AG04449 (cell line): Measurements from ENCODE around the gene FCRLB.

Source experiments
- CTCF ChIA-PET: fragments of 350-600 bp; formaldehyde crosslinking; extraction: SDS; loops from one replicate; lab custom pipeline; 2021; ENCODE audit warnings: antibody characterized with exemption; lab: Yijun Ruan, JAX
- POLR2A ChIA-PET: fragments of 400-600, 350-600 bp; formaldehyde crosslinking; extraction: SDS; loops from one replicate; lab custom pipeline; 2020; ENCODE audit warnings: antibody characterized with exemption, inconsistent platforms; lab: Yijun Ruan, JAX
- DNase-seq: peaks from one replicate; pipeline ENCODE4 v3.0.0-alpha.2; 2010; ENCODE audit warnings: low read depth, low spot score
- H3K4me3 ChIP-seq: 2 replicates; pipeline ENCODE4 v1.5.1; 2011; ENCODE audit warnings: low read depth, mild to moderate bottlenecking, control low read depth, low read length
- CTCF ChIP-seq: IDR thresholded peaks from one replicate; pipeline ENCODE4 v1.5.1; 2011; ENCODE audit warnings: mild to moderate bottlenecking, moderate library complexity, low read length, control low read depth, inconsistent platforms; ENCODE audit not compliant: insufficient read depth; ENCODE audit errors: missing control alignments

FCRLB gene

DNA sequence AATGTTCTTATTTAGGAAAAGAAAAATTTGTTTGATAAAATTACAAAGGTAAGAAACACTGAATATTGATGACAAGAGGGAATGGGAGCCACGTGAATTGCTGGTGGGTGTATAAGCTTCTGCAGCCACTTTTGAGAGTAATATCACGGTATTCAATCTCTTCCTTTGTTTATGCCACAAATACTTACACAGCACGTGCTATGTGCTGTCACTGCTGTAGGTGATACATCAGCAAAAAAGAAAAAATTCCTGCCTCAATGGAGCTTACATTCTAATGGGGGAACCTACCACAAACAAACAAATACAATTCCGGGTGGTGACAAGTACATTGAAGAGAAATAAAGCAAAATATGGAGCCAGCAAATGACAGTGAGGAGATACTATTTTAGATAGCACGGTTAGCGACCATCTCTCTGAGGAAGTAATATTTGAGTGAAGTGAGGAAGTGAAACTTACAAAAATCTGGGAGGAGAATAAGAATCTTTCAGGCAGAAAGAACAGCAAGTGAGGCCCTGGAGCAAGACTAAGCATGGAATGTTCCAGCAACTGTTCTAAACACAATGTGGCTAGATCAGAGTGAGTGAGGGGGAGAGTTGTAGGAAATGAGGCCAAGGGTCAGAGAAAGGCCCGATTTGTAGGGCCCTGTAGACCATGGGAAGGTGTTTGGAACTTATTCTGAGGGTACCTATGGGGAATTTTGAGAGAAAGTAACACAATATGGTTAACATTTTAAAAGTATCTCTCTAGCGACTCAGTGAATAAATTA is 2.6 kb upstream of the FCRLB start:
- ChIA-PET POLR2A (no interaction called here), CTCF (interaction anchor here (0.6 kb wide), 1 partner anchor 74 kb away, joined by 3 read pairs; no protein-coding TSS in a partner anchor)
- no peak overlapping the region for H3K4me3 ChIP-seq
- DNase-seq, result no peak
- TF ChIP-seq CTCF, result no peak

GRCh38 chr1:161719325-161719611 is 2.1 kb upstream of the FCRLB start:
- ChIA-PET CTCF (no interaction called here), POLR2A (no interaction called here)
- no peak for DNase-seq
- TF ChIP-seq CTCF, result no peak
- H3K4me3 ChIP-seq, result no peak overlapping the region

- CTCF ChIA-PET, result no interaction called here
- POLR2A ChIA-PET, result no interaction called here
- no peak overlapping the region for H3K4me3 ChIP-seq
- no peak for DNase-seq
- TF ChIP-seq CTCF, result no peak
Measured at GRCh38 chr1:161720422-161720821, 922 bp upstream of the FCRLB start.

- POLR2A ChIA-PET, result interaction anchor here (1.5 kb wide), 1 partner anchor 15 kb away, joined by 4 read pairs; no protein-coding TSS in a partner anchor
- H3K4me3 ChIP-seq, result no peak overlapping the region
- DNase-seq, result no peak
- CTCF ChIA-PET, result interaction anchor here (0.7 to 1.4 kb wide), 4 partner anchors 14 to 234 kb away, joined by 3 to 4 read pairs (median 3); no protein-coding TSS in a partner anchor
- no peak for TF ChIP-seq CTCF
Measured at GRCh38 chr1:161721738-161722343, 497 bp downstream of the FCRLB start.

DNA sequence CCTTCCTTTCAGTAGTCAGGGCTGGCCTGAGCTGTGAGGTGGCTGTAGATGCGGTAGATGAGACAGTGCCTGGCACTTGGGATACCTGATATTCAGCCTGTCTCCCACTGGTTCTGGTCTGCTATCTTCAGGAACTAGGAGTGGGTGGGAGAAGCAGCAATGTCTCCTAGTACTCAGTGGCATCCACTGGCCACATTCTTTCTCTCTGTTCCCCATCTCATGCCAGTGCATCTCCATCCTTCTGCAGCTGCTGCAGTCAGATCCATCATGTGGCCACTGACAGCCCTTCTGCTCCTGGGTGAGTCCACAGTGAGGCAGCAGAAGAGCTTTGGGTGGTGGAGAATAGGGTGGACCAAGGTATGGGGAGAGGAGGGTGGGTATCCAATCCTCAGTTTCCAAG is 1.1 kb downstream of the FCRLB start:
- ChIA-PET CTCF (interaction anchor here (0.7 to 1.4 kb wide), 4 partner anchors 13 to 235 kb away, joined by 3 to 4 read pairs (median 3); no protein-coding TSS in a partner anchor), POLR2A (interaction anchor here (1.5 kb wide), 1 partner anchor 16 kb away, joined by 4 read pairs; no protein-coding TSS in a partner anchor)
- DNase-seq, result no peak
- TF ChIP-seq CTCF, result no peak
- no peak overlapping the region for H3K4me3 ChIP-seq
